Esophagus squamous epithelium (tissue), 5 donors: ENCODE data around the gene BICD2. TPM values are rescaled to one million over a fixed set of nuclear protein-coding genes. Genes with fewer than 3 reads are reported as not detected.
A peak's percentile ranks its signal among the peaks of the same experiment; 100 is the strongest.
"Not testable (repeated sequence)": the region's sequence is repeated elsewhere in the genome, so short reads cannot be mapped to it uniquely, and the experiment has no call there.

Experiments
- DNase-seq: peaks from one replicate; lab custom pipeline; 2025; lab: John Stamatoyannopoulos, UW
- H3K27ac ChIP-seq, 4 donors: fragments of 200-600 bp; sonication (generic); one replicate each; pipeline ENCODE4 v1.5.1; 2016 to 2019; ENCODE audit warnings: mild to moderate bottlenecking in 1 of 4
- H3K27me3 ChIP-seq, 4 donors: fragments of 200-600 bp; sonication (generic); 1 replicate in 3 of 4; 2 replicates in 1 of 4; pipeline versions ENCODE4 v1.5.1 to v1.6.0; 2017 to 2021; ENCODE audit warnings: antibody characterized with exemption in 1 of 4
- H3K36me3 ChIP-seq, 3 donors: fragments of 200-600 bp; sonication (generic); one replicate each; pipeline ENCODE4 v1.5.1; 2016 to 2019
- H3K4me1 ChIP-seq, 3 donors: fragments of 200-600 bp; sonication (generic); one replicate each; pipeline ENCODE4 v1.5.1; 2017 to 2019
- H3K4me3 ChIP-seq, 4 donors: fragments of 200-600 bp; sonication (generic); 1 replicate in 3 of 4; 2 replicates in 1 of 4; pipeline ENCODE4 v1.5.1; 2016 to 2019; ENCODE audit warnings: mild to moderate bottlenecking in 2 of 4, moderate library complexity in 1 of 4
- H3K9me3 ChIP-seq, 3 donors: fragments of 200-600 bp; sonication (generic); one replicate each; pipeline ENCODE4 v1.5.1; 2016 to 2019
- POLR2A ChIP-seq, 4 donors: fragments of 450-650 bp; IDR thresholded peaks; one replicate each; pipeline ENCODE4 v1.6.1; 2017; ENCODE audit warnings: antibody characterized with exemption in 4 of 4, mild to moderate bottlenecking in 4 of 4, moderate library complexity in 3 of 4
- WGBS, 2 donors: methylation state at CpG; one replicate each; pipeline ENCODE4 v1.1.5; 2018; 5-methylcytosine and 5-hydroxymethylcytosine counted together
- intact Hi-C: fragments of 100-400 bp; cut with DNase I; formaldehyde crosslinking; loops from one replicate; pipeline ENCODE4 v1.15.0; 2022
- total RNA-seq, 4 donors: library from RNA; depleted of rRNA; stranded (reverse); fragments of >200 nt; gene quantifications; one replicate each; pipeline ENCODE4 v1.1.0, GENCODE V29; 2016
- TF ChIP-seq, protein P1 (sequence below), 6 experiments: fragments of 450-650 bp in 4 of 6; fragments of 200-600 bp in 2 of 6; sonication (generic) in 2 of 6; IDR thresholded peaks; one replicate each; pipeline ENCODE4 v1.5.1; 2016 to 2019; ENCODE audit warnings: antibody characterized with exemption in 6 of 6, mild to moderate bottlenecking in 4 of 6, moderate library complexity in 4 of 6
- donor health status: DM: yes; HTN: yes; CAD: no.

BICD2 gene
- total RNA-seq, 4 donors from 2014 or later, result 81.7 to 116 (median 91.1) TPM

DNA sequence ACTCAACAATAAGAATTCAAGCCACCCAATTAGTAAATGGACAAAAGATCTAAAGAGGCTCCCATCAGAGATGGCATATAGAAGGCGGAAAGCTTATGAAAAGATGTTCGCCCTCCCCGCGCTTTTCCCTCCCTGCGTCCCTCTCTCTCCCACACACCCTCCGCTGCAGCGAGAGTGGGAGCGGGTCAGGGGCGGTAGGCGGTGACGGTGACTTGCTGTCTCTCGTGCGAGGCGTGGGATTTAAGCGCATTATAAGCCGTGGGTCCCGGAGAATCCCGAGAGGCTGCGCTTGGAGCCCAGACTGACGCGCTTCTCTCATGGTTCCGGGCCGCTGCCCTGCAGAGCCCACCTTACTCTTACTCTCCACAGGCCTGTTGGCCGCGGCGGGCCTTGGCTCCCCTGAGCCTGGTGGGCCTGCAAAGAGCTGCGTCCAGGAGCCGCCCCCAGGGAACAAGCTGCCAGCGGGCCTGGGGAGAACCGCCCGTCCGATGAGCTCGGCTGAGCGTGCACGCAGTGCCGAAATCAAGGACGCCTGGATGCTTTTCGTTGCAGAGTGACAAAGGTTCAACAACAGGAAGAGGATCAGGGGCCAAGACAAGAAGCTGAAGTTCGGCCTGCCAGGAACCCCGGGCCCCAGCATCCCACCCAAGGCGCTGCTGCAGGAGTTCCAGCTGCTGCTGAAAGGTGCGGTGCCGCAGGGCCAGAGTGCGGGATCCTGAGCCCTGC lies 42.6 kb upstream of the BICD2 start:
- Histone ChIP-seq H3K27ac (no peak overlapping the region), H3K4me3 (peak overlapping the region in 2 of 4 donors; percentile 40 to 62), H3K27me3 (peaks cover 19 to 93% (median 43%) of the 10 kb centered on the region in 4 donors), H3K9me3 (no peaks in the 10 kb centered on the region), H3K36me3 (no peaks in the 10 kb centered on the region), H3K4me1 (peaks cover 22 to 30% (median 28%) of the 10 kb centered on the region in 3 donors)
- no peak for DNase-seq
- intact Hi-C loops, result no loop called here
- TF ChIP-seq, protein P1, sequence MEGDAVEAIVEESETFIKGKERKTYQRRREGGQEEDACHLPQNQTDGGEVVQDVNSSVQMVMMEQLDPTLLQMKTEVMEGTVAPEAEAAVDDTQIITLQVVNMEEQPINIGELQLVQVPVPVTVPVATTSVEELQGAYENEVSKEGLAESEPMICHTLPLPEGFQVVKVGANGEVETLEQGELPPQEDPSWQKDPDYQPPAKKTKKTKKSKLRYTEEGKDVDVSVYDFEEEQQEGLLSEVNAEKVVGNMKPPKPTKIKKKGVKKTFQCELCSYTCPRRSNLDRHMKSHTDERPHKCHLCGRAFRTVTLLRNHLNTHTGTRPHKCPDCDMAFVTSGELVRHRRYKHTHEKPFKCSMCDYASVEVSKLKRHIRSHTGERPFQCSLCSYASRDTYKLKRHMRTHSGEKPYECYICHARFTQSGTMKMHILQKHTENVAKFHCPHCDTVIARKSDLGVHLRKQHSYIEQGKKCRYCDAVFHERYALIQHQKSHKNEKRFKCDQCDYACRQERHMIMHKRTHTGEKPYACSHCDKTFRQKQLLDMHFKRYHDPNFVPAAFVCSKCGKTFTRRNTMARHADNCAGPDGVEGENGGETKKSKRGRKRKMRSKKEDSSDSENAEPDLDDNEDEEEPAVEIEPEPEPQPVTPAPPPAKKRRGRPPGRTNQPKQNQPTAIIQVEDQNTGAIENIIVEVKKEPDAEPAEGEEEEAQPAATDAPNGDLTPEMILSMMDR (IDR thresholded peaks at IDR 0.05), result no peak
- TF ChIP-seq POLR2A (IDR thresholded peaks at IDR 0.05), result no peak
- WGBS, 2 donors, result 31 to 38% methylated on average over 13 of the region's 44 CpGs

DNA sequence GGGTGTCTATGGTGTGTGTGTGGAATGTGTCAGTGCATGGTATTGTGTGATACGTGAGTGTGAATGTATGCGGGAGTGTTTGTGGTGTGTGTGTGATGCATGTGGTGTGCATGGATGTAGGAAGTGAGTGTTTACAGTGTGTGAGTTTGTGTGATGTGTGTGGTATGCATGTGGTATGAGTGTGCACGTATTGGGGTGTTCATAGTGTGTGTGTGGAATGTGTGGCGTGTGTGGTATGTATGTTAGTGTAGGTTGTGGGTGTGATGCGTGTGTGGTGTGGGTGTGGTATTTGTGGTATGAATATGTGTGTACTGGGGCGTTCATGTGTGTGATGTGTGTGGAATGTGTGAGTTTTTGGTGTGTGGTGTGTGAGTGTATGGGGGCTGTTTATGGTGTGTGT lies 40.1 kb upstream of the BICD2 start:
- Histone ChIP-seq H3K36me3 (no peaks in the 10 kb centered on the region), H3K9me3 (no peaks in the 10 kb centered on the region), H3K27ac (no peak overlapping the region), H3K27me3 (peaks cover 19 to 68% (median 27%) of the 10 kb centered on the region in 4 donors), H3K4me1 (peaks cover 23 to 39% (median 33%) of the 10 kb centered on the region in 3 donors), H3K4me3 (no peak overlapping the region)
- TF ChIP-seq, protein P1 (IDR thresholded peaks at IDR 0.05), result no peak
- no peak for TF ChIP-seq POLR2A (IDR thresholded peaks at IDR 0.05)
- DNase-seq, result no peak
- intact Hi-C loops, result no loop called here
- 83% methylated on average over 6 of the region's 6 CpGs for WGBS, 2 donors

DNA sequence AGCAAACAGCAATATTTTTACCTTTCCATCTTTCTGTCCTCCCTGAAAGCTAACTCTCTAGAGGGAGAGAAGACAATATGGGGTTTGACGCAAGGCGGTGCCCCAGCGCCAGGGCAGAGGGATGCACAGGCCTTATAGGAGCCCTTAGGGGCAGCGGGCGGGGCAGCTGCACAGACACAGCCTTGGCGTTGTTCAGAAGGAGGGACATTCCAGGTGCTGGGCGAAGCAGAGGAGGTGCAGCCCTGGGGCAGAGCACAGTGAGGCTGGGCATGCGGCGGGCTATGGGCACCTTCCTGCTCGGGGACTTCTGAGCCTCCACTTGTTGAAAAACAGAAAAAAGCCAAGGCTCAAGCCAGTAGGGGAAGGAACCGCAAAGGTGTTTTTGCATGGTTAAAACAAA lies 33.7 kb upstream of the BICD2 start:
- peaks cover 4 to 22% (median 8%) of the 10 kb centered on the region in 3 donors for H3K4me1 ChIP-seq
- peaks cover 0 to 40% (median 0%) of the 10 kb centered on the region in 4 donors for H3K27me3 ChIP-seq
- WGBS, 2 donors, result 75 to 88% methylated on average over 5 of the region's 11 CpGs
- no peak overlapping the region for H3K4me3 ChIP-seq
- no peak overlapping the region for H3K27ac ChIP-seq
- intact Hi-C loops, result no loop called here
- TF ChIP-seq POLR2A (IDR thresholded peaks at IDR 0.05), result no peak
- TF ChIP-seq, protein P1 (IDR thresholded peaks at IDR 0.05), result no peak
- DNase-seq, result no peak
- no peaks in the 10 kb centered on the region for H3K9me3 ChIP-seq
- no peaks in the 10 kb centered on the region for H3K36me3 ChIP-seq

DNA sequence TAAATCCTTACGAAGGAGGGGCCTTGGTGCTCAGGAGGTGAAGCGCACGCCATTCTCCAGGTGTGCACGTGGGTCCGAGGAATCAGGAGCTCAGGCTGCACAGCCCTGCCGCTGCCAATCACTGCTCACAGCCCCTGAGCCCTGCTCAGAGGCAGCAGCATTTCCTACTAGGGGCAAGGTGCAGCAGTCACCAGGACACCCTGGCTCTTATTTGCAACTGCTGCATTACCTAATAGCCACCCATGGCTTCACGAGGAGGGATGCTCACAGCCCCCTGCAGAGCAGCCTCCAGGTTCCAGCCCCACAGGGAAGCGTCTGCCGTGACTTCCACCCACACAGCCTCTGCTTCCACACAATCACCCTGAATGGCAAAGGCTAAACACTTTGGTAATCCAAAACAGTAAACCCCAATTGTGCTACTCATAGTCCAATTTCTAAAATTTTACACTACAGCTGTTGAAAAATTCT lies 31.7 kb upstream of the BICD2 start:
- H3K4me3 ChIP-seq, DNase-seq, H3K36me3 ChIP-seq, H3K27ac ChIP-seq, H3K9me3 ChIP-seq, intact Hi-C loops: not testable (repeated sequence)
- H3K4me1 ChIP-seq, result peaks cover 4 to 22% (median 8%) of the 10 kb centered on the region in 3 donors
- WGBS, 2 donors, result 44 to 82% methylated on average over 3 of the region's 9 CpGs
- H3K27me3 ChIP-seq, result peaks cover 0 to 42% (median 0%) of the 10 kb centered on the region in 4 donors

DNA sequence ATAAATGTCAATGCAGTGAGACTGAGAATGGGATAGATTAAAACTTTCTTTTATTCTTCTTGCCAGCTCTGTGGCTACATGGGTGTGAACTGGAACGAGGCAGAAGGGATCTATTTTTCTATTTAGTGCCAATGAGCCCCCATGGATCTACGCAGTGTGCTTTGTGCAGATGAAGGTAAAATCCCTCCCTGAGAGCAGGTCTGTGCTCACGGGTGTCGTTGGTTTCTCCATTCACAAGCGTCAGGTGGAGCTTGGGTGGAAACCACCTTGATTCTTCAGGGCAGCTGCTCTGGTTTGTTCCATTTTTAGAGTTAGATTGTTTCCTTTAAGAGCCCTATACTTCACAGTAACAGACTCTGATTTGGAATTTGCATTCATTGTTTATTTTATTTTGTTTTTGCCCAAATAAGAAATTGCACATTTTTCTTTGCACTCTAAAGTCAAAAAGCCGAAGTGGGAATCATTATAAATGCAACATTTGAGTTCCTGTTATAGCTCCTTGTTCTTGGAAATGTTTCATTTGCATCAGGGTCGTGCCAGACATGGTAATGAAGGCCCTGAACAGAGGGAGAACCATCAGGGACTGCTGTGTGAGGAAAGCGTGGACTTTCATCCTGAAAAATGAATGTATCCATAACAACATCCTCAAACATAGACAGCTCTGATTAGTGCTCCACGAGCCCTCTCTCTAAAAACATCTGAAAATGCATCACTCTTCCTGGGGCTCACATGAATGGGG lies 31.1 kb upstream of the BICD2 start:
- peaks cover 3 to 25% (median 8%) of the 10 kb centered on the region in 3 donors for H3K4me1 ChIP-seq
- no peak for DNase-seq
- TF ChIP-seq, protein P1 (IDR thresholded peaks at IDR 0.05), result no peak
- TF ChIP-seq POLR2A (IDR thresholded peaks at IDR 0.05), result no peak
- H3K9me3 ChIP-seq, result no peaks in the 10 kb centered on the region
- no peak overlapping the region for H3K27ac ChIP-seq
- intact Hi-C loops, result no loop called here
- no peaks in the 10 kb centered on the region for H3K36me3 ChIP-seq
- no peak overlapping the region for H3K4me3 ChIP-seq
- WGBS, 2 donors, result 51 to 56% methylated on average over 9 of the region's 9 CpGs
- H3K27me3 ChIP-seq, result peaks cover 0 to 44% (median 0%) of the 10 kb centered on the region in 4 donors
